Activated T-helper 2 cell treated with anti-CD3 and anti-CD28 coated beads, Interferon-gamma antibody, Interleukin-2, Interleukin-4, amounts not matched to agents 10 μg/mL and 5 μg/mL and 100 μg/mL, durations not matched to agents 14 hours and 24 hours and 36 hours (primary cell): ENCODE data around the gene KRT80. TPM values are rescaled to one million over a fixed set of nuclear protein-coding genes. Genes with fewer than 3 reads are reported as not detected.
A peak's percentile ranks its signal among the peaks of the same experiment; 100 is the strongest.

Source experiments
- DNase-seq: peaks from one replicate; pipeline ENCODE4 v3.0.0; 2021; ENCODE audit warnings: low spot score
- H3K27ac Mint-ChIP-seq: one replicate; pipeline ENCODE4 v1.8.0; 2021; ENCODE audit warnings: mixed read lengths
- H3K27me3 Mint-ChIP-seq: one replicate; pipeline ENCODE4 v1.8.0; 2021; ENCODE audit warnings: low read depth, mixed read lengths
- H3K36me3 Mint-ChIP-seq: one replicate; pipeline ENCODE4 v1.8.0; 2021; ENCODE audit warnings: low read depth, mixed read lengths
- H3K4me1 Mint-ChIP-seq: one replicate; pipeline ENCODE4 v1.8.0; 2021; ENCODE audit warnings: low read depth, mixed read lengths
- H3K4me3 Mint-ChIP-seq: one replicate; pipeline ENCODE4 v1.8.0; 2021; ENCODE audit warnings: low read depth, mild to moderate bottlenecking, moderate library complexity, mixed read lengths
- H3K9me3 Mint-ChIP-seq: one replicate; pipeline ENCODE4 v1.8.0; 2021; ENCODE audit warnings: mixed read lengths
- intact Hi-C: fragments of 100-400 bp; cut with micrococcal nuclease; formaldehyde crosslinking; loops from one replicate; pipeline ENCODE4 v1.15.1; 2023
- total RNA-seq: library from RNA; stranded (reverse); gene quantifications from 2 replicates; pipeline ENCODE4 v1.2.3, GENCODE V29; 2022

Gene KRT80
- total RNA-seq, 1 donor from 2014 or later = not detected

GRCh38 chr12:52126605-52127578 lies 64.9 kb downstream of the KRT80 start:
- no peak overlapping the region for H3K4me3 Mint-ChIP-seq
- no peak for DNase-seq
- H3K27ac Mint-ChIP-seq = no peak overlapping the region
- intact Hi-C loops = no loop called here
- H3K36me3 Mint-ChIP-seq = no peaks in the 10 kb centered on the region
- H3K9me3 Mint-ChIP-seq = no peaks in the 10 kb centered on the region
- H3K4me1 Mint-ChIP-seq = no peaks in the 10 kb centered on the region
- H3K27me3 Mint-ChIP-seq = peaks cover 18% of the 10 kb centered on the region

- Mint-ChIP-seq H3K4me1 (no peaks in the 10 kb centered on the region), H3K27me3 (peaks cover 18% of the 10 kb centered on the region), H3K27ac (no peak overlapping the region), H3K36me3 (no peaks in the 10 kb centered on the region), H3K4me3 (no peak overlapping the region), H3K9me3 (no peaks in the 10 kb centered on the region)
- no peak for DNase-seq
- intact Hi-C loops = no loop called here
Measured at GRCh38 chr12:52126050-52126604, 65.7 kb downstream of the KRT80 start.

- Mint-ChIP-seq H3K36me3 (no peaks in the 10 kb centered on the region), H3K4me1 (peaks cover 4% of the 10 kb centered on the region), H3K4me3 (no peak overlapping the region), H3K9me3 (no peaks in the 10 kb centered on the region), H3K27ac (no peak overlapping the region), H3K27me3 (peaks cover 18% of the 10 kb centered on the region)
- intact Hi-C loops = no loop called here
- DNase-seq = no peak
Measured at GRCh38 chr12:52125476-52125900, 66.3 kb downstream of the KRT80 start.

- Mint-ChIP-seq H3K27me3 (peaks cover 21% of the 10 kb centered on the region), H3K4me1 (peaks cover 7% of the 10 kb centered on the region), H3K4me3 (no peak overlapping the region), H3K9me3 (no peaks in the 10 kb centered on the region), H3K36me3 (no peaks in the 10 kb centered on the region), H3K27ac (no peak overlapping the region)
- no peak for DNase-seq
- intact Hi-C loops = no loop called here
Measured at GRCh38 chr12:52123487-52124186, 68.2 kb downstream of the KRT80 start.

- no peak for DNase-seq
- intact Hi-C loops = no loop called here
- Mint-ChIP-seq H3K36me3 (no peaks in the 10 kb centered on the region), H3K9me3 (no peaks in the 10 kb centered on the region), H3K4me3 (no peak overlapping the region), H3K4me1 (peaks cover 12% of the 10 kb centered on the region), H3K27me3 (peaks cover 20% of the 10 kb centered on the region), H3K27ac (no peak overlapping the region)
Measured at GRCh38 chr12:52122904-52123303, 68.9 kb downstream of the KRT80 start.

- peaks cover 18% of the 10 kb centered on the region for H3K27me3 Mint-ChIP-seq
- H3K36me3 Mint-ChIP-seq = no peaks in the 10 kb centered on the region
- H3K4me1 Mint-ChIP-seq = peaks cover 12% of the 10 kb centered on the region
- no peaks in the 10 kb centered on the region for H3K9me3 Mint-ChIP-seq
- no peak overlapping the region for H3K27ac Mint-ChIP-seq
- no peak overlapping the region for H3K4me3 Mint-ChIP-seq
- intact Hi-C loops = no loop called here
- DNase-seq = no peak
Measured at GRCh38 chr12:52122540-52122871, 69.3 kb downstream of the KRT80 start.

GRCh38 chr12:52121824-52122539 lies 69.8 kb downstream of the KRT80 start:
- Mint-ChIP-seq H3K27ac (no peak overlapping the region), H3K9me3 (no peaks in the 10 kb centered on the region), H3K4me1 (peaks cover 14% of the 10 kb centered on the region), H3K27me3 (peaks cover 13% of the 10 kb centered on the region), H3K36me3 (no peaks in the 10 kb centered on the region), H3K4me3 (no peak overlapping the region)
- intact Hi-C loops = no loop called here
- DNase-seq = peak; percentile 42

GRCh38 chr12:52120951-52121823 lies 70.6 kb downstream of the KRT80 start:
- Mint-ChIP-seq H3K27ac (no peak overlapping the region), H3K9me3 (no peaks in the 10 kb centered on the region), H3K27me3 (peaks cover 10% of the 10 kb centered on the region), H3K4me1 (peaks cover 22% of the 10 kb centered on the region), H3K4me3 (no peak overlapping the region), H3K36me3 (no peaks in the 10 kb centered on the region)
- intact Hi-C loops = loop anchor here (1.0 kb wide), 1 partner anchor 95 kb away; no protein-coding TSS in a partner anchor
- DNase-seq = no peak

- Mint-ChIP-seq H3K27me3 (peaks cover 5% of the 10 kb centered on the region), H3K4me3 (no peak overlapping the region), H3K4me1 (peaks cover 25% of the 10 kb centered on the region), H3K9me3 (no peaks in the 10 kb centered on the region), H3K27ac (no peak overlapping the region), H3K36me3 (no peaks in the 10 kb centered on the region)
- intact Hi-C loops = loop anchor here (1.0 kb wide), 1 partner anchor 93 kb away; no protein-coding TSS in a partner anchor
- DNase-seq = no peak
Measured at GRCh38 chr12:52119398-52120254, 72.2 kb downstream of the KRT80 start.
